HG03558 (cell line): ENCODE data around the gene C18orf32.
"Not testable (repeated sequence)": the region's sequence is repeated elsewhere in the genome, so short reads cannot be mapped to it uniquely, and the experiment has no call there.

Experiments
- ATAC-seq: cut with Tn5 transposase; IDR thresholded peaks from one replicate; pipeline ENCODE4 v1.9.1; 2021; ENCODE audit warnings: moderate number of reproducible peaks; ENCODE audit not compliant: unreplicated experiment; ENCODE audit errors: extremely low read depth

Gene C18orf32

DNA sequence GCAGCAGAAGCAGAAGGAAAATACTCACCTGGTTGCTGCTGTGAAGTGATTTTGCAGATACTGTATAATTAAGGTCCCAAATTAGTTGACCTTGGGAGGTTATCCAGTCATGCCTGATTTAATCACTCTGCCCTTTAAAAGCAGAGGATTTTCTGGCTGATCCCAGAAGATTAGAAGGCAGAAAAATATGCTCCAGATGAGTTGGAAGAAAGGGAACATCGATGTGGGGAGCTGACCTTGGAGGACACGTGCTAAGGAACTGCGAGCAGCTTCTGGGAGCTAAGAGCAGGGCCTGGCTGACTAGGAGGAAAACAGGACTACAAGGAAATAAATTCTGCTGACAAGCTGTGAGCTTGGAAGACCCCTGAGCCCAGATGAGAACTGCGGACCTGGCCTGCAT is 13.3 kb downstream of the C18orf32 start:
- ATAC-seq, result no peak

- ATAC-seq, result no peak
These were observed 14.6 kb downstream of the C18orf32 start for GRCh38 chr18:49472459-49472858.

DNA sequence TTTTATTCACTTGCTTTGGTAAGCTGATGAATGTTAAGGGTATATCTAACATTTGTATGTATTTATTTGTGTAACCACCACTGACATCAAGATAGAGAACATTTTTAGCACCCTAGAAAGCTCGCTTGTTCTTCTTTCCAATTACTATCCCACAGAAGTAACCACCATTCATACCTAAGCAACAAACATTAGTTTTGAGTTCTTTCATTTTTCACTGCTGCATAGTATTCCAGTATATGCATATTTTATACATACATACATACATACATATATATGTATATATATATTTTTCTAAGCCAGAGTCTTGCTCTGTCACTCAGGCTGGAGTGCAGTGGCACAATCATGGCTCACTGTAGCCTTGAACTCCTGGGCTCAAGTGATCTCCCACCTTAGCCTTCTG is 15.5 kb downstream of the C18orf32 start:
- no peak for ATAC-seq

GRCh38 chr18:49467599-49467998 is 19.4 kb downstream of the C18orf32 start:
- no peak for ATAC-seq

DNA sequence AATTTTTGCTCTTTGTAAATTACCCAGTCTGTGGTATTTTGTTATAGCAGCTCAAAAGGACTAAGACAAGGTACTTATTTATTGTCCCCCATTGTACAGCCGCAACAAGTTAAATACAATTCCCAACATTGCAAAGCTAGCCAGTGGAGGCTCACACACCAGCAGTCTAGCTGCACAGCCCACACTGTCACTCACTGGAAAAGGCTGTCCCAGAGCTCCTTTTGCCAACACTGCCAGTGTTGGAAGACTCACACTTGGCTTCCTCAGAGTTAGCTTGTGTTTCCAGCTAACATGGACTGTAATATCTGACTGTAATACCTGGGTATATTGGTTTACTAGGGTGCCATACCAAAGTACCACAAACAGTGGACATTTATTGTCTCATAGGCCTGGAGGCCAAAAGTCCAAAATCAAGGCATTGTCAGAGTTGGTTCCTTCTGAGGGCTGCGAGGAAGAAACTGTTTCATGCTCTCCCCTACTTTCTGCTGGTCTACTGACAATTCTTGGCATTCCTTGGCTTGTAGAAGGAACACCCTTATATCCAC is 19.9 kb downstream of the C18orf32 start:
- ATAC-seq, result no peak

- ATAC-seq, result no peak
These were observed 22.1 kb downstream of the C18orf32 start for GRCh38 chr18:49464718-49465598.

DNA sequence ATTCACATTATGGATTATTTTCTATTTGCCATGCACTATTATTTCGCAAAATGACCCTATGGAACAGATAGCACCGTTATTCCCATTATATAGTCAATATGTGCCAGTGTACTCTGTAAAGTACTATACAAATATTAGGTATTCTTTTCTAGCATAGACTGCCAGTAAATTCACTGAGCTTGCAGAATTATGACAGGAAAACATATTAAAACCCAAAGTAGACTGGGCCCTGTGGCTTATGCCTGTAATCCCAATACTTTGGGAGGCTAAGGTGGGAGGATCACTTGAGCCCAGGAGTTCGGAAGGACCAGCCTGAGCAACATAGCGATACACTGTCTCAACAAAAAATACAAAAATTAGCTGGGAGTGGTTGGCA is 25.4 kb downstream of the C18orf32 start:
- no peak for ATAC-seq

DNA sequence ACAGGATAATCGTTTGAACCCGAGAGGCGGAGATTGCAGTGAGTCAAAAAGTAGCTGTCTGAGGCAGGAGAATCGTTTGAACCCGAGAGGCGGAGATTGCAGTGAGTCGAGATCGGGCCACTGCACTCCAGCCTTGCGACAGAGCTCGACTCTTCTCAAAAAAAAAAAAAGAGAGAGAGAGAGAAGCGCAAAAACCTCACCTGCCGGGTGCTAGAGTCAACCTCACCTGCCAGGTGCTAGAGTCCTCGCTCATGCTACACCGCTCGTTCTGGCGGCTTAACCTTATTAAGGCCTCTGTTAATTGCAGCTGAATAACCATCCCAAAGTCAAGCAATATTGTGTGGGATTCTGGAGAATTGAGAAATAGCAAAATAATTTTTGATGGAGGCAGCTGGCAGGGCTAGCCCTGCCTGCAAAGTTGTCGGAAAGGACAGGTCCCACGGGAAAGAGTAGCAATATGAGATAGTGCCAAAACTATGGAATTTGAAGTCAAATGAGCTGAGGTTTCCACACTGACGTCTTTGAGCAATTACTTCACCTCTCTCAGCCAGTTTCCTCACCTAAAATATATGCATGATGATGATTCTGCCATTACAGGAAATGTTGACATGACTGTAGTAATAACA is 25.9 kb downstream of the C18orf32 start:
- ATAC-seq, result no peak

- ATAC-seq, result no peak
These were observed 27.4 kb downstream of the C18orf32 start for GRCh38 chr18:49459404-49460171.

DNA sequence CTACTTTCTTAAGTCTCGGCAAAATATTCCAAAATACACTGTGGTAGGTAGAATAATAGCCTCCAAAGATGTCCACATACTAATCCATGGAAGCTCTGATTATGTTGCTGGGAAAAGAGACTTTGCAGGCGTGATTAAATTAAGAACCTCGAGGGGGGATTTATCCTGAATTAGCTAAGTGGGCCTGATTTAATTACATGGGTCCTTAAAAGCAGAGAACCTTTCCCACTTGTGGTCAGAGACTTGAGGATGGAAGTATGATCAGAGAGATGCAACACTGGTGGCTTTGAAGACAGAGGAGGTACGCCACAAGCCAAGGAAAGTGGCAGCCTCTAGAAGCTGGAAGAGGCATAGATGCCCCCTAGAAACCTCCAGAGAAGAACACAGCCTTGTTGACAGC is 29.4 kb downstream of the C18orf32 start:
- no peak for ATAC-seq

DNA sequence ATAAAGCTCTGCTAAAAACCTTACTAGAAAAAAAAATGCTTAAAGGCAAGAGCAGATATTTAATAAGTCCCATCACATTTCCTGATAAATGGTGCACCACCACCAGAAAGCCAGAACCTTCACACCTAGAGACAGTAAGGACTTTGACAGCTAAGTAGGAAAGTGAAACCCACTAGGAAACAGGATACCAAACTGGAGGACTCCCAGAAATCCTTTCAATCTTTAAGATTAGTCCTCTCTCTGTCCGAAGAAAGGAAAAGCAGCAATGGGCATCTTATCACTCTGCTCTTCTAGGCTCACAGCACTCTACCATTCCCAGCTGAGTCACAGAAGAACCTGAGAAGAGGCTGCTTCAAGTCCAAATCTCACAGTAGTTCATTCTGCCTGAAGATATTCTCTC is 30.2 kb downstream of the C18orf32 start:
- ATAC-seq, result no peak

- ATAC-seq, result not testable (repeated sequence)
These were observed 34.5 kb downstream of the C18orf32 start for GRCh38 chr18:49452534-49452933.

- ATAC-seq, result no peak
These were observed 39.0 kb downstream of the C18orf32 start for GRCh38 chr18:49447810-49448745.

- ATAC-seq, result no peak
These were observed 40.6 kb downstream of the C18orf32 start for GRCh38 chr18:49446481-49446880.

DNA sequence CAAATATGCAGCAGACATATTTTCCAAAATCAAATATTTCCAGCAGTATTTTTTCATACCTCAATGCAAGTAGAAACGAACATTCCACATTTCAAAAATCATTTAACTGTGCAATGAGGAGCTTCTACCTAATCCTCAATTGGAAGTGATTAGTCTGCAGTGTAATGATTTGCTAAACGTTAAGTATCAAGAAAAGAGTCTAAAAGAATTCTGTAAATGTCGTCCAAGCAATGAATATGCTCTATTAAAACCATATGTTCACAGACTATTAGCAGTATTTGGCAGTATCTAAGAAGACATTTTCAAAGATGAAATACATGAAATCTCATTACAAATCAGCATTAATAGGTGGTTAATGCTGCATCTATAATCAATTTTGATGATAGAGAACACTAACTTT is 42.5 kb downstream of the C18orf32 start:
- no peak for ATAC-seq

GRCh38 chr18:49443837-49444236 is 43.2 kb downstream of the C18orf32 start:
- no peak for ATAC-seq

DNA sequence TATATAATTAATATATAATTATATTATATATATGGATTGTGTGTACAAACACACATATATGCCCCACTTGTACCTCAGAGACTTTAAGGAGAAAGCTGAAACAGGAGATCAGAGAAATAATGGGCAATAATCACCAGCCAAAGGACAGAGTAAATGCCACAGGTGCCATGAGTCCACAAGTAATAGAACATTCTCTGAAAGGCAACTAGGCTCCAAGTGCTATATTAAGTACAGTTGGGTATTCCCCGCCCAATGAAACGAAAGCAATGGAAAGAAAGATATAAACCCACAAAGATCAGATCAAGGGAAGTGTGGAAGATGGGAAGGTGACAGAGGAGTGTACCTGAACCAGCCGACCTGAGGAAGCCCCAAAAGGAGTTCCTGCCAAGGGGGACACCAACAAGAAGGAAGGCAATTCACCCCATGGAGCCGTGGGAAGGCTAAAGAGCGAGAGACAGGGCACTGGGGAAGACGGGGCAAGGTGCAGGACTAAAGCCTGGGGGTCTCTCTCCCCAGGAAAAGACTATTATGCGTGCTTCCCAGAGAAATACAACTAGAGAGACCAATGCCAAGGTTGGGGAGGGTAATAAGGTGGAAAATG is 45.6 kb downstream of the C18orf32 start:
- ATAC-seq, result no peak

DNA sequence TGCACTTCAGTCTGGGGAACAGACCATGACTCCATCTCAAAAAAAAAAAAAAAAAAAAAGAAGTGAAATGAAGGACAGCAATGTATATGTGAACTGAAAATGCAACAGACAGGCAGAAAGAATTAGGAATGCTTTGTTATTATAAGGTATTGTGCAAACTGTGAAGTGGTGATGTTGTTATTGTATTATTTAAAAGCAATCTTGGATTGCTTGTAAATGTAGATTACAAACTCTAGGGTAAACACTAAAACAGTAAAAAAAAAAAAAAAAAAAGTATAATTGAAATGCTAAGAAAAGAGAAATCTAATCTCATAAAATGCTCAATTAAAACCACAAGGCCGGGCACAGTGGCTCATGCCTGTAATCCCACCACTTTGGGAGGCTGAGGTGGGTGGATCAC is 51.9 kb downstream of the C18orf32 start:
- no peak for ATAC-seq

DNA sequence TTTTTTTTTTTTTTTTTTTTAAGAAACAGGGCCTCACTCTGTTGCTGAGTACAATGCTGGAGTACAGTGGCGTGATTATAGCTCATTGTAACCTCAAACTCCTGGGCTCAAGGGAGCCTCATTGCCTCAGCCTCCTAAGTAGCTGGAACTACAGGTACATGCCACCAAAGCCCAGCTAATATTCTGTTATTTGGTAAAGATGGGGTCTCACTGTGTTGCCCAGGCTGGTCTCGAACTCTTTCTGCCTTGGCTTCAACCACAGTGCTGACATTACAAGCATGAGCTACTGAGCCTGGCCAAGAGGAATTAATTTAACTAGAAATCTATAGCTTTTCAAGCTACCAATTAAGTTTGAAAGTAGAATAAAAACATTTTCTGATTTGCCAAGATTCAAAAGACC is 54.4 kb downstream of the C18orf32 start:
- no peak for ATAC-seq
